LNCaP clone FGC (cell line): Measurements from ENCODE around the gene UBAP1L.

Experiments used
- DNase-seq: peaks from one replicate; pipeline ENCODE4 v3.0.0-alpha.2; 2011; ENCODE audit warnings: low read depth
- H3K4me3 ChIP-seq: 2 replicates; pipeline ENCODE4 v1.5.1; 2011; ENCODE audit warnings: mild to moderate bottlenecking, low read depth, low read length, control low read depth
- CTCF ChIP-seq: IDR thresholded peaks from 2 replicates; pipeline ENCODE4 v1.5.1; 2012; ENCODE audit warnings: mild to moderate bottlenecking; ENCODE audit not compliant: control insufficient read depth, insufficient read depth; ENCODE audit errors: extremely low read depth

UBAP1L gene

GRCh38 chr15:65072617-65073016 is 42.4 kb downstream of the UBAP1L start:
- no peak for DNase-seq
- H3K4me3 ChIP-seq: no peak overlapping the region
- TF ChIP-seq CTCF: no peak

- H3K4me3 ChIP-seq: no peak overlapping the region
- TF ChIP-seq CTCF: no peak
- DNase-seq: no peak
Measured at GRCh38 chr15:65072027-65072426, 43.0 kb downstream of the UBAP1L start.

GRCh38 chr15:65071381-65071811 is 43.6 kb downstream of the UBAP1L start:
- TF ChIP-seq CTCF: no peak

GRCh38 chr15:65069779-65070546 is 45.0 kb downstream of the UBAP1L start:
- H3K4me3 ChIP-seq: no peak overlapping the region
- no peak for TF ChIP-seq CTCF
- DNase-seq: no peak

More at GRCh38 chr15:65071381-65071811, 43.6 kb downstream of the UBAP1L start:
- DNase-seq: no peak
- no peak overlapping the region for H3K4me3 ChIP-seq

- H3K4me3 ChIP-seq: no peak overlapping the region
- TF ChIP-seq CTCF: no peak
- no peak for DNase-seq
Measured at GRCh38 chr15:65069179-65069578, 45.8 kb downstream of the UBAP1L start.

GRCh38 chr15:65068403-65068788 is 46.6 kb downstream of the UBAP1L start:
- no peak for DNase-seq
- H3K4me3 ChIP-seq: no peak overlapping the region
- no peak for TF ChIP-seq CTCF
